Measurements from ENCODE around the gene KATNAL1.

DNA sequence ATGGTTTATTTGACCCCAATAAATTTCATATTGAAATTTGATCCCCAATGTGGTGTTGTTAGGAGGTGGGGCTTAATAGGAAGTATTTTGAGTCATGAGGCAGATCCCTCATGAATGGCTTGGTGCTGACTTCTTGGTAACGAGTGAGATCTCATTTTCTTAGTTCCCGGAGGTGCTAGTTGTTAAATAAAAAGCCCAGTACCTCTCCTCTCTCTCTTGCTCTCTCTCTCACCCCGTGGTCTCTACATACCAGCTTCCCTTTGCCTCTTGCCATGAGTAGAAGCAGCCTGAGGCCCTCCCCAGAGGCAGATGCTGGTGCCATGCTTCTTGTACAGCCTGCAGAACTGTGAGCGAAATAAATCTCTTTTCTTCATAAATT lies 39.4 kb upstream of the KATNAL1 start:
- TF ChIP-seq, protein P1, sequence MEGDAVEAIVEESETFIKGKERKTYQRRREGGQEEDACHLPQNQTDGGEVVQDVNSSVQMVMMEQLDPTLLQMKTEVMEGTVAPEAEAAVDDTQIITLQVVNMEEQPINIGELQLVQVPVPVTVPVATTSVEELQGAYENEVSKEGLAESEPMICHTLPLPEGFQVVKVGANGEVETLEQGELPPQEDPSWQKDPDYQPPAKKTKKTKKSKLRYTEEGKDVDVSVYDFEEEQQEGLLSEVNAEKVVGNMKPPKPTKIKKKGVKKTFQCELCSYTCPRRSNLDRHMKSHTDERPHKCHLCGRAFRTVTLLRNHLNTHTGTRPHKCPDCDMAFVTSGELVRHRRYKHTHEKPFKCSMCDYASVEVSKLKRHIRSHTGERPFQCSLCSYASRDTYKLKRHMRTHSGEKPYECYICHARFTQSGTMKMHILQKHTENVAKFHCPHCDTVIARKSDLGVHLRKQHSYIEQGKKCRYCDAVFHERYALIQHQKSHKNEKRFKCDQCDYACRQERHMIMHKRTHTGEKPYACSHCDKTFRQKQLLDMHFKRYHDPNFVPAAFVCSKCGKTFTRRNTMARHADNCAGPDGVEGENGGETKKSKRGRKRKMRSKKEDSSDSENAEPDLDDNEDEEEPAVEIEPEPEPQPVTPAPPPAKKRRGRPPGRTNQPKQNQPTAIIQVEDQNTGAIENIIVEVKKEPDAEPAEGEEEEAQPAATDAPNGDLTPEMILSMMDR (IDR thresholded peaks at IDR 0.05) = no peak
- no peak for TF ChIP-seq POLR2A (IDR thresholded peaks at IDR 0.05)

Data from prostate gland (tissue), 2 donors.